ENCODE data around the gene SAV1. TPM values are rescaled to one million over a fixed set of nuclear protein-coding genes. Genes with fewer than 3 reads are reported as not detected.

The SAV1 gene
- total and polyA plus RNA-seq, 2 of the 13 experiments (the other 11 are each of a cell fraction or from before 2014, with no cell fraction given): 7.3 to 8.2 TPM

DNA sequence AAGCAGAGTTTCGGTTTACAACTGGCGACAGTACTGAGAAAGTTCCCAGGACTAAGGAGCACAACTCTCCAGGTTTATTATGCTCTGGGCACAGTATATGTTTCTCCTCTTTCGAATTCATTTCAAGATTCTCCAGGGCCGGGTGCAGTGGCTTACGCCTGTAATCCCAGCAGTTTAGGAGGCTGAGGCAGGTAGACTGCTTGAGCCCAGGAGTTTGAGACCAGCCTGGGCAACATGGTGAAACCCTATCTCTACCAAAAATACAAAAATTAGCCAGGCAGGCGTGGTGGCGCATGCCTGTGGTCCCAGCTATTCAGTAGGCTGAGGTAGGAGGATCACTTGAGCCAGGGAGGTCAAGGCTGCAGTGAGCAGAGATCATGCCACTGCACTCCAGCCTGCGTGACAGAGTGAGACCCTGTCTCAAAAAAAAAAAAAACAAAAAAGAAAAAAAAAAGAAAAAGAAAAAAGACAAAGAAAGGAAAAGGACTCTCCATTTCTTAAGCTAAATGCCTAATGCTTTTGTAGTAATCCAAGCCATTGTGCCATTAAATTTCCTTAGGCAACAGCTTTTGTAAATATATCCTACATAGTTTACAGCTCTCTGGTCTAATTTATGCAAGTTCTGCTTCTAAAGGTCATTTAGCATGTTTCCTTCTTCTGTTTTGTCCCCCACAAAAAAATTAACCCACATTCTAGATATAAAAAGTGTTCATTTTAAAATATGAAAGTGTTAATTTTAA is 73.4 kb downstream of the SAV1 start (continued):
- TF ChIP-seq, protein P1, sequence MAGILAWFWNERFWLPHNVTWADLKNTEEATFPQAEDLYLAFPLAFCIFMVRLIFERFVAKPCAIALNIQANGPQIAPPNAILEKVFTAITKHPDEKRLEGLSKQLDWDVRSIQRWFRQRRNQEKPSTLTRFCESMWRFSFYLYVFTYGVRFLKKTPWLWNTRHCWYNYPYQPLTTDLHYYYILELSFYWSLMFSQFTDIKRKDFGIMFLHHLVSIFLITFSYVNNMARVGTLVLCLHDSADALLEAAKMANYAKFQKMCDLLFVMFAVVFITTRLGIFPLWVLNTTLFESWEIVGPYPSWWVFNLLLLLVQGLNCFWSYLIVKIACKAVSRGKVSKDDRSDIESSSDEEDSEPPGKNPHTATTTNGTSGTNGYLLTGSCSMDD (CRISPR knock-in tag; IDR thresholded peaks at IDR 0.05): no peak

DNA sequence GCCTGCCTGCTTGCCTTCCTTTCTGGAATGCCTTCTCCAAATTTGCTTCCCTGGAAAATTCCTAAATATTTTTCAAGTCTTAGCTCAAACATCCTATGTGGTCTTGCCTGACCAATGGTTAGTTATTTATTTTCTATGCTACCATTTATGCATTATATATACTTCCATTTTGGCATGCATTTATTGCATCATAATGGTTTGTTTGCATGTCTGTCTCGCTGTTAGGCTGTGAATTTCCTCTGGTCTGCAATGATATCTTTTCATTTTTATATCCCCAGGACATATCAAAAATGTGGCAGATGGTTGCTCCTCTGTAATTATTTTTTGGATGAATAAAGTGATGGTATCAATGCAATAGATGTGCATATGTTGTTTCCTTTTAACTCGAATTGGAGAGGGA is 77.6 kb downstream of the SAV1 start:
- FAIRE-seq (no peak), DNase-seq (ENCODE audit: low spot score) (no peak), ATAC-seq (no peak)
- Histone ChIP-seq H3K4me1 (ENCODE audit: insufficient read depth, low read length) (peaks cover 16% of the 10 kb centered on the region), H3K27ac (ENCODE audit: extremely low read length, insufficient read depth, low read length) (no peak overlapping the region), H3K9me3 (ENCODE audit: low read length) (no peaks in the 10 kb centered on the region), H3K9ac (ENCODE audit: insufficient read depth, low read depth, low read length) (no peak overlapping the region), H3K36me3 (replicated peaks in 1 of 2; ENCODE audit: control insufficient read depth in 1 of 2, insufficient read depth in 2 of 2, low read length in 2 of 2) (no peaks in the 10 kb centered on the region), H3K79me2 (ENCODE audit: insufficient read depth, low read length) (no peaks in the 10 kb centered on the region), H2AFZ (ENCODE audit: low read length) (no peak overlapping the region), H3K4me2 (ENCODE audit: low read depth, low read length) (no peak overlapping the region), H4K20me1 (ENCODE audit: insufficient read depth, low read length) (no peaks in the 10 kb centered on the region), H3K4me3 (replicated peaks in 1 of 3; ENCODE audit: insufficient read depth in 1 of 3, low read depth in 2 of 3, low read length in 3 of 3) (no peak overlapping the region), H3K27me3 (ENCODE audit: control insufficient read depth in 1 of 2, insufficient read depth in 2 of 2, low read length in 2 of 2) (no peaks in the 10 kb centered on the region)
- POLR2A ChIA-PET: no interaction called here
- in situ Hi-C loops (cut with HindIII; ENCODE audit: extremely low pct_ligation_motif_present, low pct_unique_long_range_greater_than_20kb): no loop called here
- BruUV-seq (replicated peaks): no TSS peak
- intact Hi-C loops (cut with micrococcal nuclease; ENCODE audit: unreplicated experiment): no loop called here
- CTCF ChIA-PET (ENCODE audit: low intra/inter-chr PET ratio, low total read pairs): no interaction called here
- TF ChIP-seq SKI (IDR thresholded peaks at IDR 0.05; ENCODE audit: partially characterized antibody) (no peak), CEBPB (IDR thresholded peaks at IDR 0.05; ENCODE audit: borderline replicate concordance, low read depth, low read length) (peak; percentile 55; the same call in 1 of the 2 replicates)
- 21% methylated on average over 2 of the region's 2 CpGs for WGBS (ENCODE audit: low lambda C conversion rate)

Small RNA genes lying within 50 kb of the gene (small RNA-seq; reads per million reads assigned to genes)
- gene RN7SL452P (ENCODE audit: insufficient read depth in 2 of 3, insufficient read length in 3 of 3, low read depth in 2 of 3, low replicate concordance in 1 of 3): 0 reads per million in 3 experiments

Other genes starting within 250 kb of the SAV1 start
- gene MAP4K5, start 135.7 kb downstream of the SAV1 start, total RNA-seq (2016; rRNA removed; fragmentation: Illumina TruSeq; extraction: Trizol): 23.9 and 26.3 TPM in 2 replicates
- gene MAP4K5, start 135.7 kb downstream of the SAV1 start, polyA plus RNA-seq (2011; rRNA removed): 7.9 and 12.7 TPM in 2 replicates
- gene ATL1, start 108.2 kb downstream of the SAV1 start, total RNA-seq (2016; rRNA removed; fragmentation: Illumina TruSeq; extraction: Trizol): 0.45 and 0.60 TPM in 2 replicates
- 0.65 and 0.71 TPM in 2 replicates for gene ATL1, start 108.2 kb downstream of the SAV1 start, polyA plus RNA-seq (2011; rRNA removed)
- 9.7 and 11.6 TPM in 2 replicates for gene NIN, start 162.9 kb upstream of the SAV1 start, total RNA-seq (2016; rRNA removed; fragmentation: Illumina TruSeq; extraction: Trizol)
- gene NIN, start 162.9 kb upstream of the SAV1 start, polyA plus RNA-seq (2011; rRNA removed): 2.5 and 2.8 TPM in 2 replicates
- not detected in 2 replicates for gene ABHD12B, start 203.7 kb upstream of the SAV1 start, total RNA-seq (2016; rRNA removed; fragmentation: Illumina TruSeq; extraction: Trizol)
- not detected in 2 replicates for gene ABHD12B, start 203.7 kb upstream of the SAV1 start, polyA plus RNA-seq (2011; rRNA removed)